Progenitor cell of endocrine pancreas (in vitro differentiated cells): ENCODE data around the gene EFNB1. TPM values are rescaled to one million over a fixed set of nuclear protein-coding genes. Genes with fewer than 3 reads are reported as not detected.

Experiments used
- DNase-seq: peaks from one replicate; pipeline ENCODE4 v3.0.0; 2021; ENCODE audit warnings: low spot score; ENCODE audit not compliant: unreplicated experiment
- H3K27ac Mint-ChIP-seq: 2 replicates; pipeline ENCODE4 v1.8.0; 2021; ENCODE audit warnings: mild to moderate bottlenecking, moderate library complexity, mixed read lengths
- H3K27me3 Mint-ChIP-seq: 2 replicates; pipeline ENCODE4 v1.8.0; 2021; ENCODE audit warnings: mixed read lengths
- H3K36me3 Mint-ChIP-seq: 2 replicates; pipeline ENCODE4 v1.8.0; 2022; ENCODE audit warnings: mixed read lengths; ENCODE audit not compliant: insufficient read depth
- H3K4me1 Mint-ChIP-seq: 2 replicates; pipeline ENCODE4 v1.8.0; 2021; ENCODE audit warnings: low read depth, mixed read lengths
- H3K4me3 Mint-ChIP-seq: 2 replicates; pipeline ENCODE4 v1.8.0; 2021; ENCODE audit warnings: low read depth, mild to moderate bottlenecking, moderate library complexity, mixed read lengths
- H3K9me3 Mint-ChIP-seq: 2 replicates; pipeline ENCODE4 v1.8.0; 2021; ENCODE audit warnings: low read depth, mixed read lengths
- CTCF ChIP-seq: fragments of 200-600 bp; sonication (generic); IDR thresholded peaks from one replicate; pipeline ENCODE4 v1.5.0; 2021; ENCODE audit warnings: antibody characterized with exemption, mild to moderate bottlenecking; ENCODE audit not compliant: unreplicated experiment
- total RNA-seq: library from RNA; stranded (reverse); gene quantifications from 2 replicates; pipeline ENCODE4 v1.2.1, GENCODE V29; 2021

EFNB1 gene
- total RNA-seq, 1 donor from 2014 or later: 16.9 TPM

- Mint-ChIP-seq H3K9me3 (peaks cover 7% of the 10 kb centered on the region), H3K36me3 (peaks cover 3% of the 10 kb centered on the region), H3K4me3 (peak overlapping the region; percentile 83), H3K27me3 (no peaks in the 10 kb centered on the region), H3K4me1 (peaks cover 17% of the 10 kb centered on the region), H3K27ac (no peak overlapping the region)
- no peak for TF ChIP-seq CTCF
- no peak for DNase-seq
Measured at GRCh38 chrX:68832516-68833447, 4.0 kb downstream of the EFNB1 start.

GRCh38 chrX:68833448-68833805 lies 4.6 kb downstream of the EFNB1 start:
- Mint-ChIP-seq H3K9me3 (peaks cover 9% of the 10 kb centered on the region), H3K4me1 (peaks cover 17% of the 10 kb centered on the region), H3K27ac (no peak overlapping the region), H3K27me3 (no peaks in the 10 kb centered on the region), H3K4me3 (no peak overlapping the region), H3K36me3 (peaks cover 3% of the 10 kb centered on the region)
- TF ChIP-seq CTCF: no peak
- DNase-seq: no peak

- Mint-ChIP-seq H3K9me3 (peaks cover 9% of the 10 kb centered on the region), H3K36me3 (peaks cover 3% of the 10 kb centered on the region), H3K27me3 (no peaks in the 10 kb centered on the region), H3K27ac (no peak overlapping the region), H3K4me1 (peaks cover 16% of the 10 kb centered on the region), H3K4me3 (no peak overlapping the region)
- DNase-seq: no peak
- TF ChIP-seq CTCF: no peak
Measured at GRCh38 chrX:68833855-68834331, 5.1 kb downstream of the EFNB1 start.

GRCh38 chrX:68834371-68835103 lies 5.7 kb downstream of the EFNB1 start:
- Mint-ChIP-seq H3K27ac (no peak overlapping the region), H3K4me3 (no peak overlapping the region), H3K9me3 (peaks cover 9% of the 10 kb centered on the region), H3K4me1 (peaks cover 16% of the 10 kb centered on the region), H3K27me3 (no peaks in the 10 kb centered on the region), H3K36me3 (peaks cover 3% of the 10 kb centered on the region)
- no peak for DNase-seq
- TF ChIP-seq CTCF: no peak

- H3K27ac Mint-ChIP-seq: no peak overlapping the region
- TF ChIP-seq CTCF: no peak
- no peaks in the 10 kb centered on the region for H3K27me3 Mint-ChIP-seq
- peaks cover 9% of the 10 kb centered on the region for H3K9me3 Mint-ChIP-seq
- H3K4me3 Mint-ChIP-seq: no peak overlapping the region
- peaks cover 3% of the 10 kb centered on the region for H3K36me3 Mint-ChIP-seq
- DNase-seq: no peak
- peaks cover 16% of the 10 kb centered on the region for H3K4me1 Mint-ChIP-seq
Measured at GRCh38 chrX:68835104-68835442, 6.3 kb downstream of the EFNB1 start.
